GM12864 (cell line): ENCODE data around the gene ERBB3.

Source experiments
- DNase-seq: peaks from one replicate; pipeline ENCODE4 v3.0.0-alpha.2; 2011; ENCODE audit warnings: low read depth
- H3K4me3 ChIP-seq: 2 replicates; pipeline ENCODE4 v1.5.1; 2011; ENCODE audit warnings: mild to moderate bottlenecking, low read depth, low read length, control low read depth
- CTCF ChIP-seq: IDR thresholded peaks from 2 replicates; pipeline ENCODE4 v1.5.1; 2011; ENCODE audit warnings: low read depth, mild to moderate bottlenecking, moderate library complexity, low read length, control low read depth, inconsistent platforms; ENCODE audit errors: missing control alignments

The ERBB3 gene

GRCh38 chr12:56134897-56135296 lies 54.9 kb downstream of the ERBB3 start:
- H3K4me3 ChIP-seq = no peak overlapping the region
- no peak for TF ChIP-seq CTCF
- no peak for DNase-seq

DNA sequence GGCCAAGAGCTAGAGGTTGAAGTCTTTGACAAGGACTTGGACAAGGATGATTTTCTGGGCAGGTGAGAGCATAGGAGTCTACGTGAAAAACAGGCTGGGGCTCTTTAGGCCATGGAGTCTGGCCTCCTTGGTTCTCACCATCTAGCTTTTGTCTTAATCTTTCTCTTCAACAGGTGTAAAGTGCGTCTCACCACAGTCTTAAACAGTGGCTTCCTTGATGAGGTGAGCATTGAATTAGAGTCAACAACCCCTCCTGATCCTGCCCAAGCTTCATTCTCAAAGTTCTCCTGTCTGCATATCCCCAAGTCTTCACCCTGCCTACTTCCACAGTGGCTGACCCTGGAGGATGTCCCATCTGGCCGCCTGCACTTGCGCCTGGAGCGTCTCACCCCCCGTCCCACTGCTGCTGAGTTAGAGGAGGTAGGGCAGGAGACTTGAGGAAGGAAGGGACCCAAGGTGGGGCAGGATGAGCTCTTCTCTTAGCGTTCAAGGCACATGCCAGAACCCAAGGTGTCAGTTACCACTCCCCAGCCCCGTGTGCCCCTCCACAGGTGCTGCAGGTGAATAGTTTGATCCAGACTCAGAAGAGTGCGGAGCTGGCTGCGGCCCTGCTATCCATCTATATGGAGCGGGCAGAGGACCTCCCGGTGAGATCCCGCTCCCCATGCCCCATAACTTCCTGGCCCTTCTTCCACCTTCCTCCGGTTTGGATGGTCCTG lies 58.0 kb downstream of the ERBB3 start:
- DNase-seq = no peak
- H3K4me3 ChIP-seq = no peak overlapping the region
- TF ChIP-seq CTCF = no peak

GRCh38 chr12:56141946-56142784 lies 62.2 kb downstream of the ERBB3 start:
- DNase-seq = no peak
- no peak overlapping the region for H3K4me3 ChIP-seq
- TF ChIP-seq CTCF = no peak

- TF ChIP-seq CTCF = no peak
- H3K4me3 ChIP-seq = no peak overlapping the region
- no peak for DNase-seq
Measured at GRCh38 chr12:56143217-56143616, 63.3 kb downstream of the ERBB3 start.

- H3K4me3 ChIP-seq = no peak overlapping the region
- no peak for DNase-seq
- no peak for TF ChIP-seq CTCF
Measured at GRCh38 chr12:56143870-56144269, 63.9 kb downstream of the ERBB3 start.

DNA sequence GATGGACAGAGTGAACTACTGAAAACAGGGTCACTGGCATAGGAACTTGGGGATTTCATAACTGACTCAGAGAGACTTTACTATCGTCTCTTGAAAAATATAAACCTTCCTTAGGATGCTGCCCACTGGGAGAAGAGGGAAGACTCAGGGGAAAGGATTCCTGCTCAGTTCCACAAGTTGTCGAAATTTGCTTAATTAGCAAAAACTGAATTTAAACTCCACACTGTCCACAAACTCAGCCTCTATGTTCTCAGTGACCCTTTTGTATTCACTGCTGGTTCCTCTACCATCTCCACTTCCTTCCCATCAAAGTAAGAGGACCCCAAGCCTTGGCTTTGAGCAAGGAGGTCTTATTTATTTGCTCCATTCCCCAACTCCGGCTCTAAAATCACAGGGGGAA lies 65.3 kb downstream of the ERBB3 start:
- H3K4me3 ChIP-seq = no peak overlapping the region
- DNase-seq = no peak
- no peak for TF ChIP-seq CTCF
